Upper lobe of left lung (tissue), 4 donors: ENCODE data around the gene SERPINB2.

Experiments used
- EP300 ChIP-seq, 4 donors: sonication (generic); formaldehyde crosslinking; IDR thresholded peaks; one replicate each; pipeline ENCODE4 v1.5.1; 2017; ENCODE audit warnings: antibody characterized with exemption in 4 of 4, control low read depth in 2 of 4
- POLR2A ChIP-seq, 4 donors: fragments of 450-650 bp; IDR thresholded peaks; one replicate each; pipeline ENCODE4 v1.5.1; 2016 to 2017; ENCODE audit warnings: antibody characterized with exemption in 4 of 4, mild to moderate bottlenecking in 2 of 4
- POLR2AphosphoS5 ChIP-seq, 2 donors: sonication (generic); formaldehyde crosslinking; IDR thresholded peaks; one replicate each; pipeline ENCODE4 v1.5.1; 2017; ENCODE audit warnings: antibody characterized with exemption in 2 of 2
- TF ChIP-seq, protein P1 (sequence below), 6 experiments: fragments of 450-650 bp in 4 of 6; fragments of 200-600 bp in 2 of 6; sonication (generic) in 2 of 6; IDR thresholded peaks; one replicate each; pipeline ENCODE4 v1.5.1; 2016 to 2019; ENCODE audit warnings: antibody characterized with exemption in 6 of 6

DNA sequence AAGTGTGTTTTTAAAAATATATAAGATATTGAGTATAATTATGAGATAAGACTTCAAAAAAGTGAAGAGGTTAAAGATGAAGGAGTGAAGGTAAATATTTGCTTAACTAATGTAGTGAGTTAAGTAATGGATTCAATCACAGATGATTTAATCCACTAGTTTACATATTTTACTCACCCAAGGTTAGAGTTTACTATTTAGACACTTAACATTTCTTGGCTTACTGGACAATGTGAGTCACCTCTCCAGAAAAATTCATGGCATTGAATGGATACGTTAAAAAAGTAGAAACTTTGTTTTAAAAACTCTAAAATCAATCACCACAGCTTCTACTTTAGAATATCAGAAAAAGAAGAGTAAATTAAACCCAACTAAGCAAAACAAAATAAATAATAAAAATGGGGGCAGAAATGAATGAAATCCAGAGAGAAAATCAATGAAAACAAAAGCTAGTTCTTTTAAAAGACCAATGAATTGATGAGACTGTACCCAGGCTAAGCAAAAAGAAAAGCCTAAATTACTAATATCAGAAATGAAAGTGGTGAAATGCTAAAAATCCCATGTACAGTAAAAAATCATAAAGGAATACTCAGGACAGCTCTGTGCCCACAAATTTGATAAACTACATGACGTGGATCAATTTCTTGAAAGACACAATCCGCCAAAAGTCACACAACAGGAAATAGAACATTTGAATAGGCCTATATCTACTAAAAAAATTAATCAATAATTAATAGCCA lies 59.7 kb downstream of the SERPINB2 start:
- TF ChIP-seq, protein P1, sequence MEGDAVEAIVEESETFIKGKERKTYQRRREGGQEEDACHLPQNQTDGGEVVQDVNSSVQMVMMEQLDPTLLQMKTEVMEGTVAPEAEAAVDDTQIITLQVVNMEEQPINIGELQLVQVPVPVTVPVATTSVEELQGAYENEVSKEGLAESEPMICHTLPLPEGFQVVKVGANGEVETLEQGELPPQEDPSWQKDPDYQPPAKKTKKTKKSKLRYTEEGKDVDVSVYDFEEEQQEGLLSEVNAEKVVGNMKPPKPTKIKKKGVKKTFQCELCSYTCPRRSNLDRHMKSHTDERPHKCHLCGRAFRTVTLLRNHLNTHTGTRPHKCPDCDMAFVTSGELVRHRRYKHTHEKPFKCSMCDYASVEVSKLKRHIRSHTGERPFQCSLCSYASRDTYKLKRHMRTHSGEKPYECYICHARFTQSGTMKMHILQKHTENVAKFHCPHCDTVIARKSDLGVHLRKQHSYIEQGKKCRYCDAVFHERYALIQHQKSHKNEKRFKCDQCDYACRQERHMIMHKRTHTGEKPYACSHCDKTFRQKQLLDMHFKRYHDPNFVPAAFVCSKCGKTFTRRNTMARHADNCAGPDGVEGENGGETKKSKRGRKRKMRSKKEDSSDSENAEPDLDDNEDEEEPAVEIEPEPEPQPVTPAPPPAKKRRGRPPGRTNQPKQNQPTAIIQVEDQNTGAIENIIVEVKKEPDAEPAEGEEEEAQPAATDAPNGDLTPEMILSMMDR (IDR thresholded peaks at IDR 0.05) = no peak
- TF ChIP-seq POLR2AphosphoS5 (IDR thresholded peaks at IDR 0.05) = no peak
- TF ChIP-seq POLR2A (IDR thresholded peaks at IDR 0.05) = no peak
- TF ChIP-seq EP300 (IDR thresholded peaks at IDR 0.05) = no peak
